Ishikawa (cell line): ENCODE data around the gene NFIX.

Experiments used
- CEBPB ChIP-seq: IDR thresholded peaks from 2 replicates; pipeline ENCODE4 v1.6.1; 2012
- CREB1 ChIP-seq: IDR thresholded peaks from 2 replicates; pipeline ENCODE4 v1.6.1; 2012; ENCODE audit warnings: low read depth
- TF ChIP-seq, protein P1 (sequence below): IDR thresholded peaks from 2 replicates; pipeline ENCODE4 v1.6.1; 2012; ENCODE audit warnings: low read depth, mild to moderate bottlenecking

DNA sequence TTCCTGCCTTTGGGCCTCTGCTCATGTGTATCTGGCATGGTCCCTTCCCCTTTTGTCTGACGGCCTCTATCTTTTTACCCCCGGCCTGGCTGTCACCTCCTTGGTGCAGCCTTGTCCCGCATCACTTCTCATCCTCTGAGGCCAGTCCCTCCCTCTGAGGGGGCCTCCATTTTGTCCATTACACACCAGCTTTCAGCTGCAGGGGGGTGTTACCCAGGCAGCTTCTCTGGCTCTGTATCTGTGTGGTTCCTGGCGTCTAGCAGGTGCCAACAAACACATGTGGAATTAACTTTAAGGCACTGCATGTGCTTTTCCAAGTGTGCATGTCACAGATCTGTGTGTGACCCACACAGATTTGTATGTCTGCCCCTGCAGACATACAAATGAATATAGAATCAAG, 55.0 kb downstream of the NFIX start:
- TF ChIP-seq, protein P1, sequence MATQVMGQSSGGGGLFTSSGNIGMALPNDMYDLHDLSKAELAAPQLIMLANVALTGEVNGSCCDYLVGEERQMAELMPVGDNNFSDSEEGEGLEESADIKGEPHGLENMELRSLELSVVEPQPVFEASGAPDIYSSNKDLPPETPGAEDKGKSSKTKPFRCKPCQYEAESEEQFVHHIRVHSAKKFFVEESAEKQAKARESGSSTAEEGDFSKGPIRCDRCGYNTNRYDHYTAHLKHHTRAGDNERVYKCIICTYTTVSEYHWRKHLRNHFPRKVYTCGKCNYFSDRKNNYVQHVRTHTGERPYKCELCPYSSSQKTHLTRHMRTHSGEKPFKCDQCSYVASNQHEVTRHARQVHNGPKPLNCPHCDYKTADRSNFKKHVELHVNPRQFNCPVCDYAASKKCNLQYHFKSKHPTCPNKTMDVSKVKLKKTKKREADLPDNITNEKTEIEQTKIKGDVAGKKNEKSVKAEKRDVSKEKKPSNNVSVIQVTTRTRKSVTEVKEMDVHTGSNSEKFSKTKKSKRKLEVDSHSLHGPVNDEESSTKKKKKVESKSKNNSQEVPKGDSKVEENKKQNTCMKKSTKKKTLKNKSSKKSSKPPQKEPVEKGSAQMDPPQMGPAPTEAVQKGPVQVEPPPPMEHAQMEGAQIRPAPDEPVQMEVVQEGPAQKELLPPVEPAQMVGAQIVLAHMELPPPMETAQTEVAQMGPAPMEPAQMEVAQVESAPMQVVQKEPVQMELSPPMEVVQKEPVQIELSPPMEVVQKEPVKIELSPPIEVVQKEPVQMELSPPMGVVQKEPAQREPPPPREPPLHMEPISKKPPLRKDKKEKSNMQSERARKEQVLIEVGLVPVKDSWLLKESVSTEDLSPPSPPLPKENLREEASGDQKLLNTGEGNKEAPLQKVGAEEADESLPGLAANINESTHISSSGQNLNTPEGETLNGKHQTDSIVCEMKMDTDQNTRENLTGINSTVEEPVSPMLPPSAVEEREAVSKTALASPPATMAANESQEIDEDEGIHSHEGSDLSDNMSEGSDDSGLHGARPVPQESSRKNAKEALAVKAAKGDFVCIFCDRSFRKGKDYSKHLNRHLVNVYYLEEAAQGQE = no peak
- TF ChIP-seq CREB1 = no peak
- no peak for TF ChIP-seq CEBPB
